ENCODE measurements around the gene MT1F. TPM values are rescaled to one million over a fixed set of nuclear protein-coding genes. Genes with fewer than 3 reads are reported as not detected.

MT1F gene
- total and polyA plus RNA-seq, 2 donors (not counting 1 experiment from before 2014, with no cell fraction given) = 4.3 to 5.3 TPM

GRCh38 chr16:56616608-56617211 lies 41.0 kb upstream of the MT1F start:
- TF ChIP-seq EZH2 (IDR thresholded peaks at IDR 0.05; ENCODE audit: borderline replicate concordance, insufficient read depth, low read depth, low read length, poor library complexity, severe bottlenecking) (no peak), CTCF (IDR thresholded peaks at IDR 0.05) (no peak)
- H3K27me3 Mint-ChIP-seq = peaks cover 36% of the 10 kb centered on the region
- Histone ChIP-seq H3K4me3 (ENCODE audit: control extremely low read depth in 1 of 5, extremely low read depth in 1 of 5, insufficient read depth in 1 of 5, low read depth in 2 of 5, low read length in 4 of 5) (peak overlapping the region in 1 of 5 experiments; percentile 30), H3K27ac (ENCODE audit: low read length in 2 of 2) (no peak overlapping the region), H3K36me3 (replicated peaks in 1 of 2; ENCODE audit: control extremely low read depth in 1 of 2, control insufficient read depth in 1 of 2, extremely low read depth in 1 of 2, insufficient read depth in 2 of 2, low read length in 1 of 2) (no peaks in the 10 kb centered on the region), H3K4me1 (ENCODE audit: control insufficient read depth in 2 of 2, insufficient read depth in 2 of 2, low read length in 2 of 2) (peaks cover 10% of the 10 kb centered on the region in 2 donors), H3K4me2 (replicated peaks; ENCODE audit: low read depth, low read length, poor library complexity, severe bottlenecking) (peak overlapping the region; percentile 70), H3K9ac (ENCODE audit: low read length) (peak overlapping the region; percentile 23), H3K9me3 (ENCODE audit: control extremely low read depth in 1 of 3, control insufficient read depth in 2 of 3, insufficient read depth in 1 of 3, low read length in 2 of 3) (no peaks in the 10 kb centered on the region), H4K20me1 (ENCODE audit: control insufficient read depth, insufficient read depth, low read length, poor library complexity, severe bottlenecking) (no peaks in the 10 kb centered on the region), H3K79me2 (ENCODE audit: control insufficient read depth, insufficient read depth, low read length) (no peaks in the 10 kb centered on the region), H2AFZ (ENCODE audit: insufficient read depth, low read depth, low read length, poor library complexity, severe bottlenecking) (no peak overlapping the region), H3K27me3 (replicated peaks in 1 of 4; ENCODE audit: control extremely low read depth in 1 of 4, control insufficient read depth in 3 of 4, insufficient read depth in 4 of 4, low read length in 3 of 4) (peaks cover 0 to 33% (median 17%) of the 10 kb centered on the region in 4 experiments)
- intact Hi-C loops (cut with micrococcal nuclease) = no loop called here
- ChIA-PET CTCF (interaction anchor here (1.4 kb wide), 1 partner anchor 16 kb away, joined by 6 read pairs; no protein-coding TSS in a partner anchor), POLR2A (interaction anchor here (0.7 kb wide), 1 partner anchor 425 kb away, joined by 7 read pairs; no protein-coding TSS in a partner anchor)
- H3K4me1 Mint-ChIP-seq = peaks cover 10% of the 10 kb centered on the region
- no peaks in the 10 kb centered on the region for H3K9me3 Mint-ChIP-seq (ENCODE audit: insufficient read depth)
- WGBS (ENCODE audit: insufficient coverage) = 52% methylated on average over 22 of the region's 23 CpGs
- DNase-seq (no peak), ATAC-seq (ENCODE audit: low read depth) (no peak)
- H3K4me3 Mint-ChIP-seq = peak overlapping the region; percentile 9
- no peak overlapping the region for H3K27ac Mint-ChIP-seq
